HG03045 (cell line): ENCODE measurements around the gene AQP7.
"Not testable (repeated sequence)": the region's sequence is repeated elsewhere in the genome, so short reads cannot be mapped to it uniquely, and the experiment has no call there.

Source experiments
- ATAC-seq: cut with Tn5 transposase; IDR thresholded peaks from one replicate; pipeline ENCODE4 v1.9.1; 2021; ENCODE audit warnings: mild to moderate bottlenecking, moderate library complexity; ENCODE audit not compliant: unreplicated experiment

The AQP7 gene

GRCh38 chr9:33434317-33435105, 32.1 kb upstream of the AQP7 start:
- no peak for ATAC-seq

GRCh38 chr9:33433871-33434270, 31.5 kb upstream of the AQP7 start:
- no peak for ATAC-seq

GRCh38 chr9:33431420-33431819, 29.1 kb upstream of the AQP7 start:
- no peak for ATAC-seq

- ATAC-seq = no peak
Observed at GRCh38 chr9:33430942-33431341, 28.6 kb upstream of the AQP7 start.

GRCh38 chr9:33429256-33429985, 27.1 kb upstream of the AQP7 start:
- no peak for ATAC-seq

- no peak for ATAC-seq
Observed at GRCh38 chr9:33426843-33427293, 24.5 kb upstream of the AQP7 start.

- no peak for ATAC-seq
Observed at GRCh38 chr9:33425128-33425533, 22.8 kb upstream of the AQP7 start.

GRCh38 chr9:33424492-33424891, 22.1 kb upstream of the AQP7 start:
- ATAC-seq = not testable (repeated sequence)

GRCh38 chr9:33424043-33424442, 21.7 kb upstream of the AQP7 start:
- ATAC-seq = not testable (repeated sequence)

- no peak for ATAC-seq
Observed at GRCh38 chr9:33419708-33420303, 17.4 kb upstream of the AQP7 start.

- no peak for ATAC-seq
Observed at GRCh38 chr9:33418090-33418489, 15.7 kb upstream of the AQP7 start.

GRCh38 chr9:33416996-33417395, 14.6 kb upstream of the AQP7 start:
- ATAC-seq = no peak

GRCh38 chr9:33415501-33416038, 13.2 kb upstream of the AQP7 start:
- ATAC-seq = no peak

GRCh38 chr9:33414889-33415500, 12.6 kb upstream of the AQP7 start:
- ATAC-seq = no peak

GRCh38 chr9:33414268-33414667, 11.9 kb upstream of the AQP7 start:
- ATAC-seq = no peak

- no peak for ATAC-seq
Observed at GRCh38 chr9:33408087-33408486, 5.7 kb upstream of the AQP7 start.

- no peak for ATAC-seq
Observed at GRCh38 chr9:33407061-33407460, 4.7 kb upstream of the AQP7 start.

GRCh38 chr9:33404788-33405362, 2.5 kb upstream of the AQP7 start:
- ATAC-seq = no peak

- ATAC-seq = no peak
Observed at GRCh38 chr9:33403941-33404787, 1.8 kb upstream of the AQP7 start.

- not testable (repeated sequence) for ATAC-seq
Observed at GRCh38 chr9:33401809-33402208, 559 bp downstream of the AQP7 start.
